Thoracic aorta endothelial cell (primary cell): ENCODE results near the gene RLN1. TPM values are rescaled to one million over a fixed set of nuclear protein-coding genes. Genes with fewer than 3 reads are reported as not detected.

ENCODE experiments used
- small RNA-seq: library from RNA; depleted of rRNA; stranded (forward); fragments of <200 nt; gene quantifications from one replicate; pipeline ENCODE3, GENCODE V24; 2012
- total RNA-seq: library from RNA; depleted of rRNA; stranded (reverse); fragments of >200 nt; gene quantifications from 2 replicates; pipeline ENCODE4 v1.2.3, GENCODE V29; 2012

The RLN1 gene, protein sequence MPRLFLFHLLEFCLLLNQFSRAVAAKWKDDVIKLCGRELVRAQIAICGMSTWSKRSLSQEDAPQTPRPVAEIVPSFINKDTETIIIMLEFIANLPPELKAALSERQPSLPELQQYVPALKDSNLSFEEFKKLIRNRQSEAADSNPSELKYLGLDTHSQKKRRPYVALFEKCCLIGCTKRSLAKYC
- not detected in 2 replicates for total RNA-seq

DNA sequence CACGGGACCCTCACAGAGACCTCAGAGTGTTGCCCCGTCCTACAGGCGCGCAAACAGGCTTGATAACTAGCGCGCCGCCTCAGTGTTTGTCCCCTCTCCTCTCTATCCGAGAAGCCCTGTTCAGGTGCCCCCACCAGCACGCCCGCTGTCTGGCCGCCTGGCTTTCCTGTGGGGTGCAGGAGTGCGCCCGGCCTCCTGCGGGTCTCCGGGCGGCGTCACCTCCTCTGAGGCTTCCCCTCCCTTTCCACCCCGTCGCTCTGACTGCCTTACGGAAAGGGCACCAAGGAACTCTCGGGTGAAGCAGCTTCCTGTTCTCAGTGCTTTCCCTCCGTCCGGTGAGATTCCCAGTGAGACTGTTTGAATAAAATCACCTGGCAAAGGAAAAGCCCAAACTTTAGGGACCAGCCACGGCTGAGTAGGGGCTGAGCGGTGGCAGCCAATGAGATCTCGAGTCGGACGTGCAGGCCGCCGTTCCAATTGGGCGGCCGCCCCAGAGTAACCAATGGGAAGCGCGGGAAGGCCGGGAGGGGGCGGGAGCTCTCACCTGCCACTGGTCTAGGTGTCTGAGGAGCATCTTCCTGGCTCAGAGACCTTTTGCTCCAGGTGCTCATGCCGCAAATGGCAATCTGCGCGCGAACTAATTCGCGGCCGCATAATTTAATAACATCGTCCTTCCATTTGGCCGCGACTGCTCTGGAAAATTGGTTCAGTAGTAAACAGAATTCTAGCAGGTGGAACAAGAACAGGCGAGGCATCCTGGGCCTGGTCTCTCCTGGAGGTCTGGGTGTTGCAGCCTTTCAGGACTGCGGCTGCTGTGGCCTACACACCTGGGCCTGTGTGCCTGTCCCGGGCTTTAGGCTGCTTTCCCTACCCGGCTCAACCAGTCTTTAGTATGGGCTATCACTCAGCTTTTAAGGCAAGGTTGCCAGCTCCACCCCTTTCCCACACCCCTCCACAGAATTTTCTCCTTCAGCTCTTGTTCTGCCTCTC is at the start of gene RLN1:
Gene RLN1, minus strand, starts transcription at position 885 of the 990 bp plus-strand sequence. Its CDS starts 130 bp downstream, at position 755.

DNA sequence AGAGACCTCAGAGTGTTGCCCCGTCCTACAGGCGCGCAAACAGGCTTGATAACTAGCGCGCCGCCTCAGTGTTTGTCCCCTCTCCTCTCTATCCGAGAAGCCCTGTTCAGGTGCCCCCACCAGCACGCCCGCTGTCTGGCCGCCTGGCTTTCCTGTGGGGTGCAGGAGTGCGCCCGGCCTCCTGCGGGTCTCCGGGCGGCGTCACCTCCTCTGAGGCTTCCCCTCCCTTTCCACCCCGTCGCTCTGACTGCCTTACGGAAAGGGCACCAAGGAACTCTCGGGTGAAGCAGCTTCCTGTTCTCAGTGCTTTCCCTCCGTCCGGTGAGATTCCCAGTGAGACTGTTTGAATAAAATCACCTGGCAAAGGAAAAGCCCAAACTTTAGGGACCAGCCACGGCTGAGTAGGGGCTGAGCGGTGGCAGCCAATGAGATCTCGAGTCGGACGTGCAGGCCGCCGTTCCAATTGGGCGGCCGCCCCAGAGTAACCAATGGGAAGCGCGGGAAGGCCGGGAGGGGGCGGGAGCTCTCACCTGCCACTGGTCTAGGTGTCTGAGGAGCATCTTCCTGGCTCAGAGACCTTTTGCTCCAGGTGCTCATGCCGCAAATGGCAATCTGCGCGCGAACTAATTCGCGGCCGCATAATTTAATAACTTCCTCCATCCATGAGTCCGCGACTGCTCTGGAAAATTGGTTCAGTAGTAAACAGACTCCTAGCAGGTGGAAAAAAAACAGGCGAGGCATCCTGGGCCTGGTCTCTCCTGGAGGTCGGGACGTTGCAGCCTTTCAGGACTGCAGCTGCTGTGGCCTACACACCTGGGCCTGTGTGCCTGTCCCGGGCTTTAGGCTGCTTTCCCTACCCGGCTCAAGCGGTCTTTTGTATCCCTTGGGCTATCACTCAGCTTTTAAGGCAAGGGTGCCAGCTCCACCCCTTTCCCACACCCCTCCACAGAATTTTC is 35.6 kb downstream of the RLN1 start, which contains the start of gene RLN2:
Gene RLN2, minus strand, starts transcription at position 877 of the 956 bp plus-strand sequence. Its CDS starts 136 bp downstream, at position 741.

Small RNA genes lying within 50 kb of the gene (small RNA-seq; reads per million reads assigned to genes)
- gene AL135786.1 (not detected), gene HMGN2P31 (not detected)

Other genes with a start within 250 kb of the RLN1 start
- not detected in 2 replicates for gene INSL6, start 154.2 kb downstream of the RLN1 start, total RNA-seq
- not detected in 2 replicates for gene INSL4, start 108.5 kb downstream of the RLN1 start, total RNA-seq
- gene RLN2, start 35.2 kb downstream of the RLN1 start, total RNA-seq: 0.22 TPM in 1 of 2 replicates, not detected in the other
- gene PLGRKT, start 98.0 kb upstream of the RLN1 start, total RNA-seq: 17.2 and 18.6 TPM in 2 replicates
- 27.0 and 39.5 TPM in 2 replicates for gene CD274, start 110.7 kb upstream of the RLN1 start, total RNA-seq
- 16.1 and 22.1 TPM in 2 replicates for gene PDCD1LG2, start 170.7 kb upstream of the RLN1 start, total RNA-seq